Left ventricle myocardium superior (tissue), 1 donor: ENCODE measurements around the gene FKBP11. TPM values are rescaled to one million over a fixed set of nuclear protein-coding genes. Genes with fewer than 3 reads are reported as not detected.

ENCODE experiments used
- ATAC-seq: fragments of 200-7000 bp; cut with Tn5 transposase; one replicate; pipeline ENCODE4 v1.9.1; 2020; ENCODE audit warnings: mild to moderate bottlenecking, moderate library complexity
- DNase-seq: peaks from one replicate; pipeline ENCODE4 v3.0.0-alpha.2; 2020
- intact Hi-C: fragments of 100-400 bp; cut with micrococcal nuclease; formaldehyde crosslinking; loops from one replicate; pipeline ENCODE4 v1.11.0; 2022
- total RNA-seq: library from RNA; stranded (reverse); fragmentation: NEBNext Ultra II Directional; extraction: Animal tissue kit (Norgen Biotek cat#: 25700); gene quantifications from one replicate; pipeline ENCODE4 v1.2.1, GENCODE V29; 2021
- donor health status: DM: no; HTN: yes; CAD: no; lungs with severe emphysema.

The FKBP11 gene
- total RNA-seq, 1 donor from 2014 or later = 6.3 TPM

- ATAC-seq (peak; percentile 96), DNase-seq (peak; percentile 97)
- intact Hi-C loops = no loop called here
These were observed 32.1 kb upstream of the FKBP11 start, which contains the start of gene ARF3 for GRCh38 chr12:48957141-48958048. TSS of gene ARF3 (minus strand) at chr12:48957487. CDS start at chr12:48941095, 16,392 bp downstream.

GRCh38 chr12:48956279-48957140 lies 31.2 kb upstream of the FKBP11 start:
- peak; percentile 91 for ATAC-seq
- peak; percentile 87 for DNase-seq
- intact Hi-C loops = no loop called here

- ATAC-seq (no peak), DNase-seq (peak; percentile 46)
These were observed 29.7 kb upstream of the FKBP11 start for GRCh38 chr12:48954841-48955501.

GRCh38 chr12:48954061-48954460 lies 28.8 kb upstream of the FKBP11 start:
- intact Hi-C loops = no loop called here
- no peak for DNase-seq
- ATAC-seq = no peak

More at GRCh38 chr12:48954841-48955501, 29.7 kb upstream of the FKBP11 start:
- intact Hi-C loops = no loop called here

GRCh38 chr12:48952691-48953090 lies 27.4 kb upstream of the FKBP11 start:
- intact Hi-C loops = no loop called here
- DNase-seq (no peak), ATAC-seq (no peak)

- DNase-seq = no peak
- ATAC-seq = no peak
- intact Hi-C loops = no loop called here
These were observed 22.4 kb upstream of the FKBP11 start for GRCh38 chr12:48947727-48948126.

GRCh38 chr12:48946943-48947342 lies 21.7 kb upstream of the FKBP11 start:
- no peak for DNase-seq
- no peak for ATAC-seq
- intact Hi-C loops = no loop called here

GRCh38 chr12:48946205-48946604 lies 20.9 kb upstream of the FKBP11 start:
- DNase-seq (no peak), ATAC-seq (no peak)
- intact Hi-C loops = no loop called here

- ATAC-seq (no peak), DNase-seq (no peak)
- intact Hi-C loops = no loop called here
These were observed 17.9 kb upstream of the FKBP11 start for GRCh38 chr12:48943221-48943620.

GRCh38 chr12:48940181-48940580 lies 14.9 kb upstream of the FKBP11 start:
- no peak for DNase-seq
- intact Hi-C loops = no loop called here

GRCh38 chr12:48938805-48939204 lies 13.5 kb upstream of the FKBP11 start:
- no peak for DNase-seq
- no peak for ATAC-seq
- intact Hi-C loops = loop anchor here (10.0 kb wide), 1 partner anchor 46 kb away; no protein-coding TSS in a partner anchor

More at GRCh38 chr12:48940181-48940580, 14.9 kb upstream of the FKBP11 start:
- no peak for ATAC-seq

GRCh38 chr12:48937170-48937569 lies 11.9 kb upstream of the FKBP11 start:
- ATAC-seq (no peak), DNase-seq (no peak)

GRCh38 chr12:48936379-48936979 lies 11.2 kb upstream of the FKBP11 start:
- DNase-seq (peak; percentile 79), ATAC-seq (peak; percentile 73)
- intact Hi-C loops = loop anchor here (10.0 kb wide), 1 partner anchor 48 kb away; no protein-coding TSS in a partner anchor

More at GRCh38 chr12:48937170-48937569, 11.9 kb upstream of the FKBP11 start:
- intact Hi-C loops = loop anchor here (10.0 kb wide), 1 partner anchor 48 kb away; no protein-coding TSS in a partner anchor

GRCh38 chr12:48934312-48934706 lies 9.0 kb upstream of the FKBP11 start:
- DNase-seq = no peak
- intact Hi-C loops = loop anchor here (10.0 kb wide), 1 partner anchor 50 kb away; no protein-coding TSS in a partner anchor
- ATAC-seq = no peak

GRCh38 chr12:48933664-48934311 lies 8.5 kb upstream of the FKBP11 start:
- DNase-seq = no peak
- intact Hi-C loops = loop anchor here (10.0 kb wide), 1 partner anchor 51 kb away; no protein-coding TSS in a partner anchor
- ATAC-seq = no peak

GRCh38 chr12:48932878-48933277 lies 7.6 kb upstream of the FKBP11 start:
- intact Hi-C loops = loop anchor here (10.0 kb wide), 1 partner anchor 52 kb away; no protein-coding TSS in a partner anchor
- ATAC-seq (no peak), DNase-seq (no peak)

GRCh38 chr12:48930475-48930874 lies 5.2 kb upstream of the FKBP11 start:
- intact Hi-C loops = loop anchor here (10.0 kb wide), 1 partner anchor 54 kb away; no protein-coding TSS in a partner anchor
- DNase-seq (no peak), ATAC-seq (no peak)

- no peak for ATAC-seq
- no peak for DNase-seq
- intact Hi-C loops = no loop called here
These were observed 4.3 kb upstream of the FKBP11 start for GRCh38 chr12:48929551-48929950.
